ENCODE results near the gene ULK1.

- TF ChIP-seq CTCF (IDR thresholded peaks at IDR 0.05) (no peak), POLR2AphosphoS5 (IDR thresholded peaks at IDR 0.05; ENCODE audit: low read depth, low read length) (no peak), REST (IDR thresholded peaks at IDR 0.05; ENCODE audit: insufficient read depth in 1 of 2, low read depth in 2 of 2, low read length in 1 of 2) (no peak), SIN3A (IDR thresholded peaks at IDR 0.05; ENCODE audit: borderline replicate concordance, insufficient read depth, low read depth, low read length) (no peak)
These were observed 36.1 kb downstream of the ULK1 start for GRCh38 chr12:131930510-131930909.

Measured in Panc1 (cell line).